ENCODE results near the gene GAL3ST2.
"Not testable (repeated sequence)": the region's sequence is repeated elsewhere in the genome, so short reads cannot be mapped to it uniquely, and the experiment has no call there.

Gene GAL3ST2

DNA sequence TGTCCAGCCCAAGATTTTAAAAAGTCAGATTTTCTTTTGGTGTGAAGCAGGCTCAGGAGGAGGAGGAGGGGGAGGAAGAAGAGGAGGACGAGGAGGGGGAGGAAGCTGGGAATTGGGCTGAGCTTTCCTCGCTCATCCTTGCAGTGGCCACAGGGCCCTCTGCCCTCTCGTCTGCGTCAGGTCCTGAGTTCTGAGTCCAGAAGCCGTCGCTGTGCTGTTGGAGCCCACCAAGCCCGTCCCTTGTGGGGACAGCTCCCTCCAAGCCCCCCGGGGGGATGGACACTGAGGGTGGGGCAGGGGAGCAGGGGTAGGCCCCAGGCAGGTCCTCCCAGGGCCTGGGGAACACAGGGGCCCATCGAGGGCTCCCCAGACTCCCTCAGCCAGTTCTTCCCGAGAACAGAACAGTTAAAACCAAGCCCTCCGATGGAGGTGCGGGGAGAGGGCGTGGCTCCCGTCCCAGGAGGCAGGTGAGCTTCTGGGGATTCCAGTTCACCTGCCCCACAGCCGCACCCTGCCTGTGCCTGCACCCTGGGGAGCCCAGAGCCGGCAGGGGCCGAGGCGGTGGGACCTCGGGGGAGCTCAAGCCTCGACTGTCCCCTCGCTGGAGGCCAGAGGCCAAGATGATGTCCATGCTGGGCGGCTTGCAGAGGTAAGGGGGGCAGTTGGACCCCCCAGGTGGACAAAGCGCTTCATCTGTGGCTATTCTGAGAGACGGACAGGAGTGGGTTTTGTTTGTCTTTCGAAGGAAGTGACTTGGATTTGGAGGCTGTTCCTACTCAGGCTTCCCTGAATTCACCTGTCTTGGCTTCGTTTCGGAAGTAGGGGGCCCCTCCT lies at the start of gene GAL3ST2:
TSS of gene GAL3ST2 (plus strand) at position 487 of the 834 bp plus-strand sequence. CDS start at position 621, 134 bp downstream.
- DNase-seq = no peak

DNA sequence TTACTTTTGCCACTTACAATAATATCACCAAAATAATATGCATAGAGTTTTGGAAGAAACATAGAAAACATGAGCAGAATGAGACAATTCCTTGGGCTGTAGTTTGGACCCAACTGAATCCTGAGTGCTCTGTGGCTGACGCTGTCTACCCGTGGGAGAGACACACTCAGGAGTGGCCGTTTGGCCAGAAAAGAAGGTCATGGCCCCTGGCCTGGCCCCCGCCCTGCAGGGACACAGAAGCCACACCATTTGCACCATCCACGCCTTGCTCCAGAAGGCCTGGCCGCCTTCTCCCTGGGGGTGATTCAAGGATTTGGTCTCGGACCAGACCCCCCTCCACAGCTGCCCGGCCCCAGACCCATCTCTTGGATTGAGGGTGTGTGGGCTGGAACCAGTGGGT lies 48.6 kb upstream of the GAL3ST2 start:
- no peak for DNase-seq

- no peak for DNase-seq
Observed at GRCh38 chr2:241728627-241729026, 48.0 kb upstream of the GAL3ST2 start.

DNA sequence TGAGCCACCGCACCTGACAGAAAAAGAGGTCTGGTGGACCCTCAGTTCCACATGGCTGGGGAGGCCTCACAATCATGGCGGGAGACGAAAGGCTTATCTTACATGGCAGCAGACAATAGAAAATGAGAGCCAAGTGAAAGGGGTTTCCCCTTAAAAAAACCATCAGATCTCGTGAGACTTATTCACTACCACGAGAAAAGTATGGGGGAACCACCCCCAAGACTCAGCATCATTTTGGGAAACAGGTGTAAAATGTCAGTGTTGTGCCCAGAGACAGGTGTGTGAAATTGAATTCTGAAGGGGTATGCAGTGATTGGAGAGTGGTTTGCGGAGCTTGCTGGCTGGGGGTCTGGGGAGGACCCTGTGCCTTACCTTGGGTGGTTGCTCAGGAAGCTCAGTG lies 46.8 kb upstream of the GAL3ST2 start:
- DNase-seq = no peak

DNA sequence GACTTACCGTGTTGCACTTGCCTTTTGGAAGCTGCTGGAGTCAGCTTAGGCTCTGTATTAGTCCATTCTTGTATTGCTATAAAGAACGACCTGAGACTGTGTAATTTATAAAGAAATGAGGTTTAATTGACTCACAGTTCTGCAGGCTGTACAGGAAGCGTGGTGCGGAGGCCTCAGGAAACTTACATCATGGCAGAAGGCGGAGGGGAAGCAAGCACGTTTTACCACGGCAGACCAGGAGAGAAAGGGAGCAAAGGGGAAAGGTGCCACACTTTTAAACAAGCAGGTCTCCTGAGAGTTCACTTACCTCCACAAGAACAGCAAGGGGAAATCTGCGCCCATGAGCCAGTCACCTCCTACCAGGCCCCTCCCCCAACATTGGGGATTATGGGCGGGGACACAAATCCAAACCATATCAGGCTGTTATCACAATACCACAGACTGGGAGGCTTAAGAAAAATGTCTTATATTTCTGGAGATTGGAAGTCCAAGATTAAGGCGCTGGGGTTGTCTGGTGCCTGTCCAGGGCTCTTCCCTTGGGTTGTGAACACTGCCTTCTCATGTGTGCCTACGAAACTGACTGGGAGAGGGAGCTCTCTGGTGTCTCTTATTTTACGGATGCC lies 45.8 kb upstream of the GAL3ST2 start:
- DNase-seq = peak; percentile 24

DNA sequence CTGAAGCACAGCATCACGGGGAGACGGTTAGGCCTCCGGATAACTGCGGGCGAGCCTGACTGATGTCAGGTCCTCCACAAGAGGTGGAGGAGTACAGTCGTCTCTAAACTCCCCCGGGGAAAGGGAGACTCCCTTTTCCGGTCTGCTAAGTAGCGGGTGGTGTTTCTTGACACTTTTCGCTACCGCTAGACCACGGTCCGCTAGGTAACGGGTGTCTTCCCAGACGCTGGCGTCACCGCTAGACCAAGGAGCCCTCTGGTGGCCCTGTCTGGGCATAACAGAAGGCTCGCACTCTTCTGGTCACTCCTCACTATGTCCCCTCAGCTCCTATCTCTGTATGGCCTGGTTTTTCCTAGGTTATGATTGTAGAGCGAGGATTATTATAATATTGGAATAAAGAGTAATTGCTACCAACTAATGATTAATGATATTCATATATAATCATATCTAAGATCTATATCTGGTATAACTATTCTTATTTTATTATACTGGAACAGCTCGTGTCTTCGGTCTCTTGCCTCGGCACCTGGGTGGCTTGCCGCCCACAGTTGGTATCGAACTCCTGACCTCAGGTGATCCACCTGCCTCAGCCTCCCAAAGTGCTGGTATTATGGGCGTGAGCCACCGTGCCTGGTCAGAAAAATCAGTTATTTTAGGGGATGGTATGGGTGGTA lies 44.0 kb upstream of the GAL3ST2 start:
- DNase-seq = peak; percentile 73

DNA sequence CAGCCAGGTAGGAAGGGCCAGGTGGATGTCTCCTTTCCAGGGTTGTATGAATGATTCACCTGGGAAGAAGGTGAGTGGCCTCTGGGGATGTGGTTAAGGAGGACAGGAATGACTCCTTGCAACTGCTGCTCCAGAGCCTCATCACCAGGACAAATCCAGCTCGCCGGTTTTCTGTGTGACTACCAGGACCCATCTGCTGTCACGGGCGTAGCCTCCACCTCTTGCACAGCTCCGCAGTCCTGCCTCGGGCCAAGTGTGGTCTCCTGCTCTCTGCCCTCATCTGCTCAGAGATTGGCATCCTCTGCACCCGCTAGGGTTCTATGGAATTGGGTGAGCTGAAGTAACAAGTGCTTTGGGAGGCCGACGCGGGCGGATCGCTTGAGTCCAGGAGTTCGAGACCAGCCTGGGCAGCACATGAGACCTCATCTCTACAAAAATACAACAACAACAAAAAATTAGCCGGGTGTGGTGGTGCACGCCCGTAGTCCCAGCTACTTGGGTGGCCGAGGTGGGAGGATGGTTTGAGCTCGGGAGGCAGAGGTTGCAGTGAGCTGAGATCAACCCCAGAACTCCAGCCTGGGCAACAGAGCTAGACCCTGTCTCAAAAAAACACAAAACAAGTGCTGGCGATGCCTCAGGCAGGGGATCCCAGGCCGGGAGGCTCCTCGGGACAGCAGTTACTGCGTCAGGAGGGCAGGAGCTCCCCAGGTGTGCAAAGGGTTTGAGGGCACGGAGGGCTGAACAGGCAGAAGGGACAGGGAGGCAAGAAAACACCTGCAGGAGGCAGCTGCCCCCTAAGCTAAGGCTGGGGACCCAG lies 43.0 kb upstream of the GAL3ST2 start:
- DNase-seq = no peak

- DNase-seq = no peak
Observed at GRCh38 chr2:241734208-241734466, 42.5 kb upstream of the GAL3ST2 start.

DNA sequence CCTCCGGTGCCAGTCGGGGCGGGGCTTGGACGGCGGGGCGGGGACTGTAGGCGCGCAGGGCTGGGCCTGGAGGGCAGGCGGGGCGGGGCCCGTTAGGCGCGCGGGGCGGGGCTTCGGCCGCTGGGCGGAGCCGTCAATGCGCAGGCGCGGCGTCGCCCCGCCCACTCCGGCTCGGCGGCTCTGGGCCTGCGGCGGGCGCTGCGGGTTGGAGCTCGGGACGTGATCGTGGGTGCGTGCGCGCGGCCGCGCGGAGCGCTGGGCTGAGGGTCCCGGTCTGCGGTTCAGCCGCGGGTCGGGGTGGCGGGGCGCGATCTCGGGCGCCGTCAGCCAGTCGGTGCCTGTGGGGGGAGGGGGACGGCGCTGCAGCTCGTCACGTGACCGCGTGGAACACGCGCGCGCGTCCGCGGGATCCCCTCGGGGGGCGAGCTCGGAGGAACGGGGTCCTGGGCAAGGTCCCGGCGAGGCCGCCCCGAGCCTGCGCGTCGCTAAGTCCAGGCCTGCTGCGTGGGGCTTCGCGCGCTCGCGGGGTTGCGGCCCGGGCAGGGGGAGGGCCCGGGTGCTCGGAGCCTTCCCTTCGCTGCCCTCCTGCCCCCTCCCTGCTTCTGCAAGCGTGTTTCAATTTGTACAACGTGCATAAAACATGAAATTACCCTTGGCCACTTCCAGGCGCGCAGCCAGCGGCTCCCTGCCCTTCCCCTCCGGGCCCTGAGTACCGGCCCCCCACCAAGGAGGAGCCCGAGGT lies 42.0 kb upstream of the GAL3ST2 start, which contains the start of gene D2HGDH:
TSS of gene D2HGDH (plus strand) at position 164 of the 742 bp plus-strand sequence. CDS start 595 bp downstream, outside the sequence.
- DNase-seq = peak; percentile 92

DNA sequence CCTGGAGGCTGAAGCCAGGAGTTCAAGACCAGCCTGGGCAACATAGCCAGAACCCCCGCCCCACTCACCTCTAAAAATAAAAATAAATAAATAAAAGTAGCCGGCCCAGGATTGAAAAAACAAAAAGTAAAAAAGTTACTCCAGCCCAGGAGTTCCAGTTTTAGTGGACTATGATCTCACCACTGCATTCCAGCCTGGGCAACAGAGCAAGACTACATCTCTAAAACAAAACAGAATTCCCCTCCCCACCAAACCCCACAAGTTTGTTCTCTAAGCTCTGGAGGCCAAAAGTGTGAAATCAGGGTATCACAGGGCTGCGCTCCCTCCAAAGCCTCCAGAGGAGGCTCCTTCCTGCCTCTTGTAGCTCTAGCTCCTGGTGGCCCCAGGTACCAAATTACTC lies 40.5 kb upstream of the GAL3ST2 start:
- no peak for DNase-seq

DNA sequence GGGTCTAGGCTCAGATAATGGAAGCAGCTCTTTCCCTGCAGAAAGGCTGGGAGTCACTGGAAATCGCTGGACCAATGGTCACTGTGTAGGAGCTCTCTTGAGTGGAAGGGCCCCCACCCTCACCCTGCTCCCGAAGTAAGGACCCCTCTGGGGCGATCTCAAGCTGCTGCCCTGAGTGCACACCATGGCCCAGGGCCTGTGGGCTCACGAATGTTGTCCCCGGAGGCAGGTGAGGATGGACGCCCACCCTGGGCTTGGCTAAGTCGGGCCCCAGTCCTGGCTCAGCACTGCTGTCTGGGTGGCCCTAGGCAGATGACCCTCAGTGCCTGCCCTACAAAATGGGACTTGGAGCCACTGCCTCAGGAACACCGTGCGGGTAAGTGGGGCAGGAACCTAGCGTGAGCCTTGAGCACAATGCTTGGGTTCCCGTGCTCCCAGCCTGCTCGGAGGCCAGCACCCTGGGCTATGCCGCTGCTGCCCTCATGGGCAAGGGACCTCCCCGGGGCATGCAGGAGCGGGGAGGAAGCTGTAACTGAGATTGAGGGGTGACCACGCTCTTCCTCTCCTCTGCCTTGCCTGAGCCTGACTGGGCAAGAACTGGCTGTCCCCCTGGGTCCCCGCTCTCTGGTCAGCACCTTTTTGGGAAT lies 38.5 kb upstream of the GAL3ST2 start:
- DNase-seq = no peak

DNA sequence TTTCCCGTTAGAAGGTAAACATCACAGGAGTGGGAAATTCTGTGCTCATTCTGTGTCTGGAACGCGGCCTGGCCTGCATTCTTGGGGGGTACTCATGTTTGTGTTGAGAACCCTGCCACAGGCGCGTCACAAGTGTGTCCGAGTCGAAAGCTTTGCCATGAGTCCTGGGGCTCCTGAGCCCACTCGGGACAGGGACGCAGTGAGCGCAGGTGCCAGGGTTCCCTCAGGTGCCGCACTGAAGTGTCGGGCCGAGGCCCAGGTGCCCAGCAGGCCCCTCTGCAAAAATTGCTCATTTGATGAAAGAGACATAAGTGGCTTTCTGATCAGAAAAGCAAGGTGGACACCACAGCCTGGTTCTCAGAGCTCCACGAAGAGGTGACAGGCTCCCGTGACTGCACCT lies 37.4 kb upstream of the GAL3ST2 start:
- DNase-seq = no peak

GRCh38 chr2:241739651-241740050 lies 37.0 kb upstream of the GAL3ST2 start:
- DNase-seq = peak; percentile 67

- DNase-seq = peak; percentile 46
Observed at GRCh38 chr2:241741016-241741415, 35.6 kb upstream of the GAL3ST2 start.

- no peak for DNase-seq
Observed at GRCh38 chr2:241742320-241742939, 34.2 kb upstream of the GAL3ST2 start.

DNA sequence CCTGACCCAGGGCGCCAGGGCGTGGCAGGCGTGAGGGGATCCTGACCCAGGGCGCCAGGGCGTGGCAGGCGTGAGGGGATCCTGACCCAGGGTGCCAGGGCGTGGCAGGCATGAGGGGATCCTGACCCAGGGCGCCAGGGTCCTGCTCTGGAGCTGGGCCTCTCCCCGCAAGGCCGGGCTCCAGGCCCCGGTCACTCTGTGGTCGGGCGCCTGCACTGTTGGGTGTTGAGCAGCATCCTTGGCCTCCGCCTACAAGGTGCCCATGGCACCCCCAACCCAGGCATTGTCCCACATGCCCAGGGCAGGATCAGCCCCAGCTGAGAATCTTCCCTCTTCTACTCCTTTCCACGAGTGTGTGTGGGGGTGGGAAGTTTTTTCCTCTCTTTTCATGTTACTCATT lies 33.6 kb upstream of the GAL3ST2 start:
- not testable (repeated sequence) for DNase-seq

- no peak for DNase-seq
Observed at GRCh38 chr2:241743620-241744019, 33.0 kb upstream of the GAL3ST2 start.

- DNase-seq = no peak
Observed at GRCh38 chr2:241744028-241744754, 32.4 kb upstream of the GAL3ST2 start.

DNA sequence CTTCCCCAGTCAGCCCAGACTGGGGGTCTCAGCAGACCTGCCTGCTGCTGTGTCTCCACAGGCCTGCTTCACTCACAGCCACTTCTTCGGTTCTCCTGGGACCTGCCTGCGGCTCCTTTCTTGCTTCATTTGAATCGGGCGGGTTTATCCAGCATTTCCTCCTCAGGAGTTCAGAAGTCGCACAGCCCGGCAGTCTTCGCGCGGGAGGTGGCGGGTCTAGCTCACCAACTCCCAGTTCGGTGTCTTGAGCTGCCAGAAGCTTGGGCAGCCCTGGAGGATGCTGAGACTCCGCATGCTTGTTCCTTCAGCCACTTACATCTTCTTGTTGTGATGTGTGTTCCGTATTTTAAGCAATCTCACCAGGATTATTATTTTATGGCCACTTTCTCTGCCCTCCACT lies 31.3 kb upstream of the GAL3ST2 start:
- no peak for DNase-seq

DNA sequence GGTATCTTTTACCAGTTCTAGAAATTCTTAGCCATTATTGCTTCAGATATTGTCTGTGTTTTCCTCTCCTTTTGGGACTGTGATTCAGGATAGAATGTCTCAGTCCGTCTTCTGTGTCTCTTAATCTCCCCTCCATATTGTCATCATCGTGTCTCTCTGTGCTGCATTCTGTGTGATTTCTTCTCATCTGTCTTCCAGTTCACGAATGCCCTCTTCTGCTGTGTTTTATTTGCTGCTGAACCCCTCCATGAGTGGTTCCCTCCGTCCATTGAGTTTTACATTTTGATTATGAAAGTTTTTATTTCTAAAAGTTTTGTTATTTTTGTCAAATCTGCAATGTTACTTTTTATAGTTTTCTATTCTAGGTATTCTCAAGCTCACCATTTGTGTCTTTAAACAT lies 30.5 kb upstream of the GAL3ST2 start:
- no peak for DNase-seq

Measured in activated naive CD4-positive, alpha-beta T cell treated with Interleukin-2 at 50 U/mL for 16 hours (primary cell).